ENCODE data around the gene MCEMP1. TPM values are rescaled to one million over a fixed set of nuclear protein-coding genes. Genes with fewer than 3 reads are reported as not detected.

The MCEMP1 gene
- polyA plus RNA-seq, 1 donor from 2014 or later = 0.73 TPM

GRCh38 chr19:7690779-7691258 is 13.9 kb downstream of the MCEMP1 start:
- no peak overlapping the region for H3K27ac Mint-ChIP-seq

DNA sequence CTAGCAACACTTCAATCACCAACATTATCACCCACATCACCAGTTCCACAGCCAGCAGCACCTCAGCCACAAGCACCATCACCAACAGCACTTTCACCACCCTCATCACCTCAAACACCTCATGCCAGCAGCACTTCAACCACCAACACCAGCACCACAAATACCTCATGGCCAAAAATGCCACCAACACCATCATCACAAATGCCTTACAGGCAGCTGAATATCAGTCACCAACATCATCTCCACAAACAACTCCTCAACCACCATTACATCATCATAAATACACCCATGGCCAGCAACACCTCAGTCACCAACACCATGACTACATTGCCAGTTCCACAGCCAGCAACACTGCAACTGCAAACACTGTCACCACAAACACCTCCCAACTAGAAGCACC is 14.6 kb downstream of the MCEMP1 start:
- Mint-ChIP-seq H3K27ac (no peak overlapping the region), H3K36me3 (peaks cover under 1% of the 10 kb centered on the region), H3K4me1 (peaks cover 9 to 17% (median 12%) of the 10 kb centered on the region in 3 donors)

More at GRCh38 chr19:7690779-7691258, 13.9 kb downstream of the MCEMP1 start:
- H3K4me3 Mint-ChIP-seq = no peak overlapping the region
- no peaks in the 10 kb centered on the region for H3K36me3 Mint-ChIP-seq
- peaks cover 7 to 18% (median 13%) of the 10 kb centered on the region in 3 donors for H3K4me1 Mint-ChIP-seq
- H3K9me3 Mint-ChIP-seq = no peaks in the 10 kb centered on the region
- H3K27me3 Mint-ChIP-seq = no peaks in the 10 kb centered on the region

GRCh38 chr19:7692417-7693088 is 15.7 kb downstream of the MCEMP1 start:
- peaks cover 12 to 20% (median 15%) of the 10 kb centered on the region in 3 donors for H3K4me1 Mint-ChIP-seq
- no peak overlapping the region for H3K27ac Mint-ChIP-seq
- peaks cover 2% of the 10 kb centered on the region for H3K36me3 Mint-ChIP-seq
- H3K27me3 Mint-ChIP-seq = no peaks in the 10 kb centered on the region
- no peak overlapping the region for H3K4me3 Mint-ChIP-seq
- H3K9me3 Mint-ChIP-seq = no peaks in the 10 kb centered on the region

More for the DNA sequence above, 14.6 kb downstream of the MCEMP1 start:
- H3K9me3 Mint-ChIP-seq = no peaks in the 10 kb centered on the region
- no peak overlapping the region for H3K4me3 Mint-ChIP-seq
- no peaks in the 10 kb centered on the region for H3K27me3 Mint-ChIP-seq

GRCh38 chr19:7694499-7694898 is 17.6 kb downstream of the MCEMP1 start:
- H3K4me1 Mint-ChIP-seq = peaks cover 21 to 31% (median 25%) of the 10 kb centered on the region in 3 donors
- H3K27me3 Mint-ChIP-seq = no peaks in the 10 kb centered on the region
- H3K36me3 Mint-ChIP-seq = peaks cover 2% of the 10 kb centered on the region
- H3K27ac Mint-ChIP-seq = peak overlapping the region; percentile 63 to 91 (median 72)
- peak overlapping the region in 3 of 4 donors; percentile 37 to 73 (median 54) for H3K4me3 Mint-ChIP-seq
- H3K9me3 Mint-ChIP-seq = no peaks in the 10 kb centered on the region

GRCh38 chr19:7697721-7698287 is 20.9 kb downstream of the MCEMP1 start:
- peak overlapping the region in 2 of 3 donors; percentile 46 for H3K27ac Mint-ChIP-seq
- peaks cover 2% of the 10 kb centered on the region for H3K36me3 Mint-ChIP-seq
- no peaks in the 10 kb centered on the region for H3K27me3 Mint-ChIP-seq
- H3K4me3 Mint-ChIP-seq = peak overlapping the region in 3 of 4 donors; percentile 38 to 80 (median 45)
- H3K4me1 Mint-ChIP-seq = peaks cover 41 to 51% (median 47%) of the 10 kb centered on the region in 3 donors
- no peaks in the 10 kb centered on the region for H3K9me3 Mint-ChIP-seq

DNA sequence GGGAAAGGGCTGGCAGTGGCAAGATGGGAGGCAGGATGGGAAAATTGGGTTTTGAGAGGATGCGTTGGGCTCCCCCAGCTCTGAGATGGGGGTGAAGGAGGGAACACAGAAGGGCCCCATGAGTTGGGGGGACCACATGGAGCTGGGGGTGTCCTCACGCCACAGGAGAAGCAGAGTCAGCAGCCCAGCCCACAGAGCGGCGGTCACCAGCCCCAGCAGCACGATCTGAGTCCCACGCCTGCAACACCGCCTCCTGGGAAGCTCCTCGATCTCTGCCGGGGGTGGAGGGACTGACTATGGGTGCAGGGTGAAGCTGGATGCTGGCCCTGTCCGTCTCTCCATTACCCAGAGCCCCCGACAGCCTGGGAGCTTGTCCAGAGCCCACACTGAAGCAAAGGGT is 21.7 kb downstream of the MCEMP1 start:
- Mint-ChIP-seq H3K4me1 (peaks cover 41 to 54% (median 51%) of the 10 kb centered on the region in 3 donors), H3K27me3 (no peaks in the 10 kb centered on the region), H3K4me3 (peak overlapping the region in 3 of 4 donors; percentile 75 to 93 (median 80)), H3K9me3 (no peaks in the 10 kb centered on the region), H3K36me3 (peaks cover 2% of the 10 kb centered on the region), H3K27ac (peak overlapping the region in 2 of 3 donors; percentile 76 to 100)

DNA sequence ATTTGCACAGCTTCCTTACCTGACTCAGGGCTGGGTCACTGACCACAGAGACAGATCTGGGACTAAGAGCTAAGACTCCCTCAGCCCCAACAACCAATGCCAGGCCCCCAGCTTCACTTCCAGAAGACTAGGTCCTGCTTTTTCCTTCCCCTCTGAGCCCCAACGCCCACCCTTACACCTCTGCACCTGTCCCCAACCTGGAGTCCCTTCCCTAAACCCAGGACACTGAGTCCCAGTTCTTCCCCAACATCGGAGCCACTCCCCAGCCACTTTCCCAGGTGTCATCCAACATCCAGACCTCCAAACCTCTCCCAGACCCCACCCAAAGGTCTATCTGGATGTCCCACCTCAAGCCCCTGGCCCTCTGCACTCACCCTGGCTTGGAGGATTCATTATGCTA is 22.1 kb downstream of the MCEMP1 start:
- no peaks in the 10 kb centered on the region for H3K27me3 Mint-ChIP-seq
- peaks cover 2% of the 10 kb centered on the region for H3K36me3 Mint-ChIP-seq
- peaks cover 40 to 55% (median 55%) of the 10 kb centered on the region in 3 donors for H3K4me1 Mint-ChIP-seq
- no peaks in the 10 kb centered on the region for H3K9me3 Mint-ChIP-seq
- H3K27ac Mint-ChIP-seq = peak overlapping the region; percentile 76 to 100 (median 80)
- H3K4me3 Mint-ChIP-seq = peak overlapping the region; percentile 75 to 93 (median 83)

DNA sequence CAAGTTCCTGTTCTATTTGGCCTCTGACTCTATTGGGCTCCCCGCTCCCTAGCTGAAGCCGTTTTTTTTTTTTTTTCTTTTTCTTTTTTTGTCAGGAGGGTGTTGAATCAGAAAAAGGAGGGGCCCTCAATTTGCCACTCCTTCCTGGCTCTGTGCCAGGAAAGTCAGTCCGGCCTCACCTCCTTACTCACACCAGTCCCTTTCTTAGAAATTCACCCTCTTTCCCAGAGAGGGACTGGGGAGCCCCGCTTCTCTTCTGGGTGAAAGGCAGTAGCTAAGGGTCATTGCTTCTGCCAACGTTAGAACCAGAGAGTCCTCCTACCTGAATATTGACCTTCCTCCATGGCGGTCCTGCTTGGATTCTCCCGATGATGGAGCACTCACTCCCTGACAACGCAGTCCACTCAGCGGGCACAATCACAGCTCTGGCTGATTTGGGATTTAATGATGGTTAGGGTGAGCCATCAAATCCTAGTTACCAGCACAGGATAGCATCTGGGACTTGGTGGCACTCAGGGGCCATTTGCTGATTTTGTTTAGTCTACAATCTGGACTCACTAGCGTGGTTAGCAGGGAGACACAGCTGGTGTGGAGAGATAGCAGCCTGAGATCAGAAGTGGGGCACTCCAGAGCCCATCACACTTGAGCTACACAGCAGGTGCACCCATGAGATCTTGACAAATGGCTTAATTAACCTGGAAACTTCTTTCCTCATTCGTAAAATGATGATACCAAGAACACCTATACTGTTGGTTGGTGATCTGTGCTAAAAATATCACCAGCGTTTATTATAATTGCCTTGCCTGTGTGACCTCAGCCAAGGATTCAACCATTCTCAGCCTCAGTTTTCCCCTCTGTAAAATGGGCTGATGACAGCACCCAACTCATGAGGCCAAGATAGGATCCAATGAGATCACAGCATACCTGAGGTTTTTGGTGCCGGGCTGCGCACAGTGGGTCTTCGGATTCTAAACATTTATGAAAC is 22.8 kb downstream of the MCEMP1 start:
- Mint-ChIP-seq H3K27me3 (no peaks in the 10 kb centered on the region), H3K9me3 (no peaks in the 10 kb centered on the region), H3K27ac (peak overlapping the region; percentile 80 to 100 (median 98)), H3K36me3 (peaks cover 2% of the 10 kb centered on the region), H3K4me1 (peaks cover 33 to 55% (median 53%) of the 10 kb centered on the region in 3 donors), H3K4me3 (peak overlapping the region; percentile 75 to 93 (median 83))

DNA sequence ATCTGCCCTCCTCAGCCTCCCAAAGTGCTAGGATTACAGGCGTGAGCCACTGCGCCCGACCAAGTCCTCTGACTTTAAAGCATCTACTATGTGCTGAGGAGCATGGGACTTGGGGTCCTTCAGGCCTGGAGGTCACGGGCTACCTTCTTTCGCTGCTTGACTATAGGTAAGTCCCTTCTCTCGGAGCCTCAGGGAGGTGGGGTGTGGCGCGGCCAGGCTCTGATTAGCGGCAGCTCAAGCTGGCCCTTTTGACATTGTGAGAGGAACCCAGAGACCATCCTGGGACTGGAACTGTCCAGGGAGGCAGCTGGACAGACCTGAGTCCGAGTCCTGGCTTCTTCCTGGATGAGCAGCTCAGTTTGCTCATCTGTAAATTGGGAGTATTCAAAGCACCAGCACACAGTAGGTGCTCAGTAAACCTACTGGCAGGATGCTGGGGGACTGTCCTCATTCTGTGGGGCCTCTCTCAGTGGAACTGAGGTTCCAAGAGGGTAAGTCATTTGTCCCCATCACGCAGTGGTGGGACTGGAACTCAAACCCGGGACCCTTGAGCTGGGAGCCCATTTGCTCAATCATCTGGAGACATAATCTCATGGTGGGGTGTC is 24.3 kb downstream of the MCEMP1 start:
- H3K4me3 Mint-ChIP-seq = peak overlapping the region; percentile 82 to 97 (median 92)
- H3K4me1 Mint-ChIP-seq = peaks cover 41 to 61% (median 60%) of the 10 kb centered on the region in 3 donors

DNA sequence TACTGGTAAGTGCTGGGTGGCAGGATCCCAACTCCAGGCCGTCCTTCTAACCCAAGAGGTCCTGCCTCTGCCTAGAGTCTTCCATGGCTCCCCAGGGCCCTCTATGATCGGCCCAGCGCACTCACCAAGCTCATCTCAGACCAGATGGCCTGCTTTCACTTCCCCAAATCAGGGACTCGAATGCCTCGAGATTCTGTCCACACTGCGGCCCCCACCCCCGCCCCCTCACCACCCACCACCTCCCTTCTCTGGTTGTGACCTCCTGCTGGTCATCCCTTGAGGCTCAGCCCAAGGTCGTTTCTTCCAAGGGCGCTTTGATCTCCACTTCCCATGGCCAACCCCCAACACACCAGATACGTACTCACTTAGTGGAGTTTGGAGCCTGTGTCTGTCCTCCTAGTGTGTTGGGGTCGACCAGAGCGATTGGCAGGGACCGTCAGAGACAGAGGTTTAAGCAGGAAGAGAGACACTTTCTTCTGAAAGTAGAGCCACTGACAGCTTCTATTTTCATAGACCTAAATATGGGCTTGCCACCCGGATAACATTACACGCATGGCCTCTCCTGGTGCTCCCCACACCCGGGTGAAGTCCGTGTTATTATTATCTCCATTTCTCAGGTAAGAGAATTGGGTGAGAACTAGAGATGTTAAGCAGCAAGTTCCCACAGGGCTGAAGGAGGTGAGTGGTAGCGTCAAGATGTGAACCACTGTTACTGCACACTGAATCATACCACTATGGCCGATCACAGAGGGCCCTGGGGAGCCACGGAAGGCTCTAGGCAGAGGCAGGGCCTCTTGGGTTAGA is 25.0 kb downstream of the MCEMP1 start, which contains the start of gene FCER2:
Gene FCER2, minus strand, starts transcription at position 478 of the 804 bp plus-strand sequence. CDS start 2,371 bp downstream, outside the sequence.
- H3K4me3 Mint-ChIP-seq = peak within 1 kb of the TSS; percentile 82 to 97 (median 92)
- no peaks in the 10 kb centered on the region for H3K36me3 Mint-ChIP-seq
- peaks cover 4% of the 10 kb centered on the region for H3K27me3 Mint-ChIP-seq
- no peaks in the 10 kb centered on the region for H3K9me3 Mint-ChIP-seq
- peak within 1 kb of the TSS; percentile 98 to 100 (median 99) for H3K27ac Mint-ChIP-seq
- peaks cover 44 to 64% (median 64%) of the 10 kb centered on the region in 3 donors for H3K4me1 Mint-ChIP-seq

More for the DNA sequence above, 24.3 kb downstream of the MCEMP1 start:
- peak overlapping the region; percentile 98 to 100 (median 99) for H3K27ac Mint-ChIP-seq
- H3K9me3 Mint-ChIP-seq = no peaks in the 10 kb centered on the region
- peaks cover 2% of the 10 kb centered on the region for H3K36me3 Mint-ChIP-seq
- H3K27me3 Mint-ChIP-seq = no peaks in the 10 kb centered on the region

DNA sequence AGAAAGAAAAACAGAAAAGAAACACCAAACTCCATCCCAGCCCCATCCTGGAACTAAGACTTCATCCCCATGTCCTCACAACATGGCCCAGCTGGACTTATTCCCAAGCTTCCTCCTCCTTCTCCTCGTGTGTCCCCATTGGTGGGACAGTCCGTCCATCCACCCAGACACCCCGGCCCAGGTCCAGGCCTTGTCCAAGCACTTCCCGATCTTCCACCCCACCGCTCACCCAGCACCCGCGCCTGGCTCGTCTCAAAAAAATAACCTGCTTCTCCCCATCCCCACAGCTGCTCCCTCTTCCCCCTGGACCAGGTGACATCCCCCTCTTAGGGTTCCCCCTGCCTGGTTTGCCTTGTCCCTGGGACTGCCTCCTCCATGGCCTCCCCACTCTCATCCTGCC is 26.4 kb downstream of the MCEMP1 start:
- Mint-ChIP-seq H3K36me3 (no peaks in the 10 kb centered on the region), H3K27me3 (peaks cover 4% of the 10 kb centered on the region), H3K9me3 (no peaks in the 10 kb centered on the region), H3K4me3 (peak overlapping the region in 3 of 4 donors; percentile 36 to 65 (median 47)), H3K4me1 (peaks cover 41 to 64% (median 62%) of the 10 kb centered on the region in 3 donors), H3K27ac (peak overlapping the region; percentile 76 to 99 (median 97))

GRCh38 chr19:7704280-7705060 is 27.6 kb downstream of the MCEMP1 start:
- H3K4me3 Mint-ChIP-seq = peak overlapping the region in 2 of 4 donors; percentile 77 to 94
- no peaks in the 10 kb centered on the region for H3K36me3 Mint-ChIP-seq
- H3K27me3 Mint-ChIP-seq = peaks cover 4% of the 10 kb centered on the region
- H3K9me3 Mint-ChIP-seq = no peaks in the 10 kb centered on the region
- peak overlapping the region; percentile 97 to 99 (median 98) for H3K27ac Mint-ChIP-seq
- H3K4me1 Mint-ChIP-seq = peaks cover 43 to 65% (median 62%) of the 10 kb centered on the region in 3 donors

Measured in IgD-negative memory B cell (primary cell).